ENCODE results near the gene NFIA. TPM values are rescaled to one million over a fixed set of nuclear protein-coding genes. Genes with fewer than 3 reads are reported as not detected.
A peak's percentile ranks its signal among the peaks of the same experiment; 100 is the strongest.

The NFIA gene
- total RNA-seq, 2 donors from 2014 or later: 61.4 to 86.3 TPM

GRCh38 chr1:61130338-61131000 lies 48.1 kb downstream of the NFIA start:
- Histone ChIP-seq H3K27me3 (replicated peaks; ENCODE audit: insufficient read depth) (no peaks in the 10 kb centered on the region), H3K4me1 (replicated peaks) (peaks cover 21% of the 10 kb centered on the region), H3K36me3 (no peaks in the 10 kb centered on the region), H3K27ac (no peak overlapping the region), H3K4me3 (no peak overlapping the region), H3K9me3 (no peaks in the 10 kb centered on the region)
- no peak for DNase-seq (ENCODE audit: low spot score)
- TF ChIP-seq CTCF (IDR thresholded peaks at IDR 0.05) (no peak), POLR2A (IDR thresholded peaks at IDR 0.05) (no peak), POLR2AphosphoS5 (IDR thresholded peaks at IDR 0.05) (no peak)
- intact Hi-C loops (cut with DNase I): no loop called here
- 72% methylated on average over 6 of the region's 6 CpGs for WGBS

DNA sequence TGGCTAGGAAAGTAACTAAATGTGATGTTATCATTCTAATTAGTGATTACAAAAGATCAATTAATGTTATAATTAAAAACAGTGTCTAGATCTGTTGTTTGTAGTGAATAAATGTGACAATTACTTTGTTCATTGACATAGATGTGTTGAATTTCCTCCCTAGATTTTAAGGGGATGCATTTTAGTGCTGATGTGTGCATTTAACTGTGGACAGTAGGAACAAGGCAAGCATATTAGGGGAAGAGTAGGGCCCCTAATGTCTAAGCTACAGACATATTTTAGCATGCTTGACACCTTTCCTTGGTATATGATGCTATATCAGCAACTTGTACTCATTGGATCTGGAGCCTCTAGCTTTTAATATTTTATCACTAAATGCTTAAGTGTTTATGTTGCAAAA lies 48.9 kb downstream of the NFIA start:
- H3K9me3 ChIP-seq: no peaks in the 10 kb centered on the region
- H3K4me1 ChIP-seq (replicated peaks): peaks cover 15% of the 10 kb centered on the region
- intact Hi-C loops (cut with DNase I): no loop called here
- H3K27me3 ChIP-seq (replicated peaks; ENCODE audit: insufficient read depth): no peaks in the 10 kb centered on the region
- no peak for TF ChIP-seq CTCF (IDR thresholded peaks at IDR 0.05)
- no peak for TF ChIP-seq POLR2AphosphoS5 (IDR thresholded peaks at IDR 0.05)
- no peak for TF ChIP-seq POLR2A (IDR thresholded peaks at IDR 0.05)
- H3K36me3 ChIP-seq: no peaks in the 10 kb centered on the region
- no peak overlapping the region for H3K4me3 ChIP-seq
- no peak for DNase-seq (ENCODE audit: low spot score)
- H3K27ac ChIP-seq: no peak overlapping the region

GRCh38 chr1:61131716-61132115 lies 49.4 kb downstream of the NFIA start:
- H3K4me1 ChIP-seq (replicated peaks): peaks cover 14% of the 10 kb centered on the region
- H3K27me3 ChIP-seq (replicated peaks; ENCODE audit: insufficient read depth): no peaks in the 10 kb centered on the region
- no peaks in the 10 kb centered on the region for H3K9me3 ChIP-seq
- H3K4me3 ChIP-seq: no peak overlapping the region
- DNase-seq (ENCODE audit: low spot score): no peak
- TF ChIP-seq POLR2AphosphoS5 (IDR thresholded peaks at IDR 0.05) (no peak), CTCF (IDR thresholded peaks at IDR 0.05) (no peak)
- peak overlapping the region; percentile 72 to 75 for H3K27ac ChIP-seq
- no peaks in the 10 kb centered on the region for H3K36me3 ChIP-seq
- intact Hi-C loops (cut with DNase I): no loop called here

GRCh38 chr1:61132176-61132638 lies 49.8 kb downstream of the NFIA start:
- no peaks in the 10 kb centered on the region for H3K36me3 ChIP-seq
- no peaks in the 10 kb centered on the region for H3K27me3 ChIP-seq (replicated peaks; ENCODE audit: insufficient read depth)
- no peak overlapping the region for H3K4me3 ChIP-seq
- no peak for DNase-seq (ENCODE audit: low spot score)
- 13% methylated on average over 5 of the region's 5 CpGs for WGBS
- TF ChIP-seq CTCF (IDR thresholded peaks at IDR 0.05) (no peak), POLR2A (IDR thresholded peaks at IDR 0.05) (no peak), POLR2AphosphoS5 (IDR thresholded peaks at IDR 0.05) (peak; percentile 3)
- no peaks in the 10 kb centered on the region for H3K9me3 ChIP-seq
- intact Hi-C loops (cut with DNase I): no loop called here
- peaks cover 14% of the 10 kb centered on the region for H3K4me1 ChIP-seq (replicated peaks)
- H3K27ac ChIP-seq: peak overlapping the region; percentile 72 to 75

- DNase-seq (ENCODE audit: low spot score): peak; percentile 33
- Histone ChIP-seq H3K27me3 (replicated peaks; ENCODE audit: insufficient read depth) (no peaks in the 10 kb centered on the region), H3K4me1 (replicated peaks) (peaks cover 14% of the 10 kb centered on the region), H3K36me3 (no peaks in the 10 kb centered on the region), H3K27ac (peak overlapping the region; percentile 72 to 75), H3K9me3 (no peaks in the 10 kb centered on the region), H3K4me3 (no peak overlapping the region)
- intact Hi-C loops (cut with DNase I): no loop called here
- TF ChIP-seq POLR2AphosphoS5 (IDR thresholded peaks at IDR 0.05) (peak; percentile 70), POLR2A (IDR thresholded peaks at IDR 0.05) (no peak)
- WGBS: 4% methylated on average over 6 of the region's 6 CpGs
These were observed 50.4 kb downstream of the NFIA start for GRCh38 chr1:61132645-61133334.

All from prostate gland (tissue), 2 donors.